ENCODE measurements around the gene SAP30.

The SAP30 gene

DNA sequence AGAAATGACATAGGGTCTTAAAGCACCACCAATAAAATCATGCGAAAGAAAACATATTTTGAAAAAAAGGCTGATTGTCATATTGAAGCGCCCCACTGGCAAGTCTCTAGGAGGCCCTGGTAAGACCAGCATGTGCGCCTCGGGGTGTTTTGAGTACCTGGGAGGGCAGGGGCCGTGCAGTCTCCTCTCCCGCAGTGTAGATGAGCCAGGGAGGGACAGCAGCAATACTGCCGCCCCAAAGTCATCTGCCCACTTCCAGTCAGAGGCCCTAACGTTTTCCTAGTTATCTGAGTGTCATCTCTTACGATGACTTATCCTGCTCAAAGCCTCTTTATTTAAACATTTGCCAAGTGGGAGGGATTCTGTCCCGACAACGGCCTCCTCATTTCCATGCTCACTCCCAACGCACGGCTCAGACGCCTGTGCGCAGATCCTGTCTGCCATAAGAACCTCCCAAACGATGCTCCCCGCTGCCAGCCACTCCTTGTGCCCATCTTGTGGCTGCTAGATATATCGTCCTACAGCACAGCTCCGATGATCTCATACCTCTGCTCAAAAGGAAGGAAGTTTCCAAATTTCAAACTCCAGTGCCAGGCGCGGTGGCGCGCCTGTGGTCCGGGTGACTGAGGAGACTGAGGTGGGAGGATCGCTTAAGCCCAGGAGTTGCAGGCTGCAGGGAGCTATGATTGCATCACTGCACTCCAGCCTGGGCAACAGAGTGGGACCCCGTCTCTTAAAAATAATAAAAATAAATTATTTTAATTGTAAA lies 45.3 kb downstream of the SAP30 start:
- Histone ChIP-seq H3K27me3 (ENCODE audit: insufficient read depth, low read length) (no peaks in the 10 kb centered on the region), H3K9ac (ENCODE audit: low read depth, low read length) (no peak overlapping the region), H3K4me1 (ENCODE audit: insufficient read depth, low read length) (no peaks in the 10 kb centered on the region), H3K27ac (ENCODE audit: low read depth, low read length) (no peak overlapping the region), H3K9me3 (ENCODE audit: insufficient read depth, low read depth, low read length) (no peaks in the 10 kb centered on the region), H3K4me3 (ENCODE audit: low read length) (no peak overlapping the region), H3K36me3 (ENCODE audit: insufficient read depth, low read length) (no peaks in the 10 kb centered on the region)
- WGBS, result 90% methylated on average over 25 of the region's 26 CpGs

GRCh38 chr4:173417833-173418232 lies 47.1 kb downstream of the SAP30 start:
- no peaks in the 10 kb centered on the region for H3K36me3 ChIP-seq (ENCODE audit: insufficient read depth, low read length)
- H3K4me1 ChIP-seq (ENCODE audit: insufficient read depth, low read length), result no peaks in the 10 kb centered on the region
- H3K27ac ChIP-seq (ENCODE audit: low read depth, low read length), result no peak overlapping the region
- no peaks in the 10 kb centered on the region for H3K9me3 ChIP-seq (ENCODE audit: insufficient read depth, low read depth, low read length)
- no peak overlapping the region for H3K9ac ChIP-seq (ENCODE audit: low read depth, low read length)
- no peak overlapping the region for H3K4me3 ChIP-seq (ENCODE audit: low read length)
- H3K27me3 ChIP-seq (ENCODE audit: insufficient read depth, low read length), result no peaks in the 10 kb centered on the region

- Histone ChIP-seq H3K4me1 (ENCODE audit: insufficient read depth, low read length) (no peaks in the 10 kb centered on the region), H3K9me3 (ENCODE audit: insufficient read depth, low read depth, low read length) (no peaks in the 10 kb centered on the region), H3K27ac (ENCODE audit: low read depth, low read length) (no peak overlapping the region), H3K36me3 (ENCODE audit: insufficient read depth, low read length) (no peaks in the 10 kb centered on the region), H3K27me3 (ENCODE audit: insufficient read depth, low read length) (no peaks in the 10 kb centered on the region), H3K4me3 (ENCODE audit: low read length) (no peak overlapping the region), H3K9ac (ENCODE audit: low read depth, low read length) (no peak overlapping the region)
- 83% methylated on average over 1 of the region's 3 CpGs for WGBS
These were observed 47.9 kb downstream of the SAP30 start for GRCh38 chr4:173418639-173419038.

DNA sequence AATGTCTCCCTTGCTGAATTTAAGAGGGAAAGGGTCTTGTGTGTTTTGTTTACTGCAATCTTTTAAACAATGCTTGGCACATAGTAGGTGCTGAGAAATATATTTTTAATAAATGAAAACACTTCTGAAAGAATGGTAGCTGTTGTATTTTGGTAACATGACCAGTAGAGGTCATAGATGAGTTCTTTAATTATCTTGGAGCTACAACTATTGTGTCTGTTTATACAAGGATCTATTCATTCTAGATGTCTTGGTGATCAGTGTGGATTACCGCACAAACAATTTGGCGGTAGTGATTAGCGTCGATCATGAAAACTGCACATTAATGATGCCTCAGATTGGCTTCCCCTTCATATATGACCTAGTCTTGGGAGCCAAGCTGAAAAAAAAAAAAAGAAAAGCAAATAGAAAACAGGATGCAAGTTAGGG lies 49.6 kb downstream of the SAP30 start:
- Histone ChIP-seq H3K4me1 (ENCODE audit: insufficient read depth, low read length) (no peaks in the 10 kb centered on the region), H3K27me3 (ENCODE audit: insufficient read depth, low read length) (no peaks in the 10 kb centered on the region), H3K4me3 (ENCODE audit: low read length) (no peak overlapping the region), H3K36me3 (ENCODE audit: insufficient read depth, low read length) (no peaks in the 10 kb centered on the region), H3K27ac (ENCODE audit: low read depth, low read length) (no peak overlapping the region), H3K9me3 (ENCODE audit: insufficient read depth, low read depth, low read length) (no peaks in the 10 kb centered on the region), H3K9ac (ENCODE audit: low read depth, low read length) (no peak overlapping the region)
- WGBS, result 77% methylated on average over 4 of the region's 4 CpGs

GRCh38 chr4:173420801-173421200 lies 50.0 kb downstream of the SAP30 start:
- no peaks in the 10 kb centered on the region for H3K27me3 ChIP-seq (ENCODE audit: insufficient read depth, low read length)
- H3K9me3 ChIP-seq (ENCODE audit: insufficient read depth, low read depth, low read length), result no peaks in the 10 kb centered on the region
- 93% methylated on average over 2 of the region's 2 CpGs for WGBS
- H3K4me3 ChIP-seq (ENCODE audit: low read length), result no peak overlapping the region
- H3K36me3 ChIP-seq (ENCODE audit: insufficient read depth, low read length), result no peaks in the 10 kb centered on the region
- no peak overlapping the region for H3K9ac ChIP-seq (ENCODE audit: low read depth, low read length)
- no peaks in the 10 kb centered on the region for H3K4me1 ChIP-seq (ENCODE audit: insufficient read depth, low read length)
- no peak overlapping the region for H3K27ac ChIP-seq (ENCODE audit: low read depth, low read length)

GRCh38 chr4:173424899-173425805 lies 54.4 kb downstream of the SAP30 start:
- no peak overlapping the region for H3K9ac ChIP-seq (ENCODE audit: low read depth, low read length)
- H3K36me3 ChIP-seq (ENCODE audit: insufficient read depth, low read length), result no peaks in the 10 kb centered on the region
- H3K4me3 ChIP-seq (ENCODE audit: low read length), result no peak overlapping the region
- no peak overlapping the region for H3K27ac ChIP-seq (ENCODE audit: low read depth, low read length)
- H3K4me1 ChIP-seq (ENCODE audit: insufficient read depth, low read length), result no peaks in the 10 kb centered on the region
- no peaks in the 10 kb centered on the region for H3K9me3 ChIP-seq (ENCODE audit: insufficient read depth, low read depth, low read length)
- no peaks in the 10 kb centered on the region for H3K27me3 ChIP-seq (ENCODE audit: insufficient read depth, low read length)
- WGBS, result 84% methylated on average over 2 of the region's 2 CpGs

GRCh38 chr4:173426064-173426463 lies 55.3 kb downstream of the SAP30 start:
- WGBS, result 92% methylated on average over 2 of the region's 2 CpGs
- H3K4me3 ChIP-seq (ENCODE audit: low read length), result no peak overlapping the region
- H3K9me3 ChIP-seq (ENCODE audit: insufficient read depth, low read depth, low read length), result no peaks in the 10 kb centered on the region
- no peaks in the 10 kb centered on the region for H3K4me1 ChIP-seq (ENCODE audit: insufficient read depth, low read length)
- H3K9ac ChIP-seq (ENCODE audit: low read depth, low read length), result no peak overlapping the region
- no peaks in the 10 kb centered on the region for H3K36me3 ChIP-seq (ENCODE audit: insufficient read depth, low read length)
- no peaks in the 10 kb centered on the region for H3K27me3 ChIP-seq (ENCODE audit: insufficient read depth, low read length)
- H3K27ac ChIP-seq (ENCODE audit: low read depth, low read length), result no peak overlapping the region
